ENCODE data around the gene HLA-A. TPM values are rescaled to one million over a fixed set of nuclear protein-coding genes. Genes with fewer than 3 reads are reported as not detected.

The HLA-A gene
- total and polyA plus RNA-seq, 12 donors = 338 to 2,952 (median 1,253) TPM

GRCh38 chr6:29955783-29956182 lies 13.5 kb downstream of the HLA-A start:
- 77 to 81% (median 78%) methylated on average over 9 of the region's 9 CpGs for WGBS, 4 donors
- Histone ChIP-seq H3K4me1 (replicated peaks in 1 of 2) (peaks cover 0 to 3% of the 10 kb centered on the region in 2 donors), H3K36me3 (replicated peaks in 1 of 2) (no peaks in the 10 kb centered on the region), H3K9me3 (replicated peaks in 1 of 3) (no peaks in the 10 kb centered on the region), H3K27ac (no peak overlapping the region), H3K4me3 (no peak overlapping the region), H3K27me3 (no peaks in the 10 kb centered on the region)
- intact Hi-C loops (cut with DNase I) = no loop called here
- TF ChIP-seq, protein P1, sequence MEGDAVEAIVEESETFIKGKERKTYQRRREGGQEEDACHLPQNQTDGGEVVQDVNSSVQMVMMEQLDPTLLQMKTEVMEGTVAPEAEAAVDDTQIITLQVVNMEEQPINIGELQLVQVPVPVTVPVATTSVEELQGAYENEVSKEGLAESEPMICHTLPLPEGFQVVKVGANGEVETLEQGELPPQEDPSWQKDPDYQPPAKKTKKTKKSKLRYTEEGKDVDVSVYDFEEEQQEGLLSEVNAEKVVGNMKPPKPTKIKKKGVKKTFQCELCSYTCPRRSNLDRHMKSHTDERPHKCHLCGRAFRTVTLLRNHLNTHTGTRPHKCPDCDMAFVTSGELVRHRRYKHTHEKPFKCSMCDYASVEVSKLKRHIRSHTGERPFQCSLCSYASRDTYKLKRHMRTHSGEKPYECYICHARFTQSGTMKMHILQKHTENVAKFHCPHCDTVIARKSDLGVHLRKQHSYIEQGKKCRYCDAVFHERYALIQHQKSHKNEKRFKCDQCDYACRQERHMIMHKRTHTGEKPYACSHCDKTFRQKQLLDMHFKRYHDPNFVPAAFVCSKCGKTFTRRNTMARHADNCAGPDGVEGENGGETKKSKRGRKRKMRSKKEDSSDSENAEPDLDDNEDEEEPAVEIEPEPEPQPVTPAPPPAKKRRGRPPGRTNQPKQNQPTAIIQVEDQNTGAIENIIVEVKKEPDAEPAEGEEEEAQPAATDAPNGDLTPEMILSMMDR (IDR thresholded peaks at IDR 0.05) = no peak
- no peak for TF ChIP-seq POLR2A (IDR thresholded peaks at IDR 0.05)
- no peak for DNase-seq

DNA sequence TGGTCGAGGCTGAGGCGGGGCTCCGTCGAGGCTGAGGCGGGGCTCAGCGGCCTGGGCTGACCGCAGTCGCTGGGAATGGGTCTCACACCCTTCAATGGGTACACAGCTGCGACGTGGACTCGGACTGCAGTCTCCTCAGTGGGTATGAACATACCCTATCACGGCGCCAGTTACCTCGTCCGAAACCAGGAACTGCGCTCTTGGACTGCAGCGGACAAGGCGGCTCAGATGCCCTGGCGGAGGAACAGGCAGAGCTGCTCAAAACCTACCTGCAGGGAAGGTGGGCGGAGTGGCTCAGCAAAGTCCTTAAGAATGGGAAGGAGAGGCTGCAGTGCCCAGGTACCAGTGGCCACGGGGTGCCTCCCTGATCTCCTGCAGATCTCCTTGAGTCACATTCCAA lies 14.2 kb downstream of the HLA-A start:
- TF ChIP-seq, protein P1 (IDR thresholded peaks at IDR 0.05) = no peak
- 86 to 99% (median 89%) methylated on average over 11 to 21 of the region's 21 CpGs for WGBS, 4 donors

GRCh38 chr6:29958046-29958445 lies 15.7 kb downstream of the HLA-A start:
- Histone ChIP-seq H3K4me3 (no peak overlapping the region), H3K9me3 (replicated peaks in 1 of 3) (no peaks in the 10 kb centered on the region), H3K4me1 (replicated peaks in 1 of 2) (peaks cover 9 to 17% of the 10 kb centered on the region in 2 donors), H3K27me3 (no peaks in the 10 kb centered on the region), H3K27ac (no peak overlapping the region), H3K36me3 (replicated peaks in 1 of 2) (no peaks in the 10 kb centered on the region)
- WGBS, 4 donors = 78 to 92% (median 84%) methylated on average over 1 of the region's 1 CpG
- no peak for DNase-seq
- TF ChIP-seq, protein P1 (IDR thresholded peaks at IDR 0.05) = no peak
- intact Hi-C loops (cut with DNase I) = no loop called here

More for the DNA sequence above, 14.2 kb downstream of the HLA-A start:
- Histone ChIP-seq H3K9me3 (replicated peaks in 1 of 3) (no peaks in the 10 kb centered on the region), H3K36me3 (replicated peaks in 1 of 2) (no peaks in the 10 kb centered on the region), H3K27ac (no peak overlapping the region), H3K4me3 (no peak overlapping the region), H3K4me1 (replicated peaks in 1 of 2) (peaks cover 5 to 8% of the 10 kb centered on the region in 2 donors), H3K27me3 (no peaks in the 10 kb centered on the region)
- intact Hi-C loops (cut with DNase I) = no loop called here
- no peak for DNase-seq

DNA sequence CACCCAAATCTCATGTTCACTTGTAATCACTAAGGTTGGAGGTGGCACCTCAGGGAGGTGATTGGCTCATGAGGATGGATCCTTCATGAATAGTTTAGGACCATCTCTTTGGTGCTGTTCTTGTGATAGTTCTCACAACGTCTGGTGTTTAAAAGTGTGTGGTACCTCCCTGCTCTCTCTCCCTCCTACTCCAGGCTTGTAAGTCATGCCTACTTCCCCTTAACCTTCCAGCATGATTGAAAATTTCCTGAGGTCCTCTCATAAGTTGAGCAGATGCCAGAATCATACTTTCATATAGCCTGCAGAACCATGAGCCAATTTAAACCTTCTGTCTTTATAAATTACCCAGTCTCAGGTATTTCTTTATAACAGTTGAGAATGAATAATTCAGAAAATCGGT lies 16.6 kb downstream of the HLA-A start:
- WGBS, 4 donors = 51 to 84% (median 67%) methylated on average over 2 of the region's 2 CpGs
- no peaks in the 10 kb centered on the region for H3K9me3 ChIP-seq (replicated peaks in 1 of 3)
- intact Hi-C loops (cut with DNase I) = no loop called here
- DNase-seq = no peak
- no peaks in the 10 kb centered on the region for H3K36me3 ChIP-seq (replicated peaks in 1 of 2)
- H3K27me3 ChIP-seq = no peaks in the 10 kb centered on the region
- H3K4me1 ChIP-seq (replicated peaks in 1 of 2) = peaks cover 9 to 17% of the 10 kb centered on the region in 2 donors
- H3K27ac ChIP-seq = no peak overlapping the region
- no peak for TF ChIP-seq POLR2A (IDR thresholded peaks at IDR 0.05)
- TF ChIP-seq, protein P1 (IDR thresholded peaks at IDR 0.05) = no peak
- no peak overlapping the region for H3K4me3 ChIP-seq

Data from adrenal gland (tissue), 12 donors.